OCI-M2 (cell line): ENCODE data around the gene DPAGT1.
"Not testable (repeated sequence)": the region's sequence is repeated elsewhere in the genome, so short reads cannot be mapped to it uniquely, and the experiment has no call there.

Experiments
- DNase-seq: peaks from one replicate; lab custom pipeline; 2025; ENCODE audit not compliant: unreplicated experiment; lab: John Stamatoyannopoulos, UW

The DPAGT1 gene

GRCh38 chr11:119101759-119102423, at the start of gene DPAGT1:
DPAGT1 (minus strand) TSS chr11:119101853; CDS start chr11:119101655, 198 bp downstream.
- peak; percentile 78 for DNase-seq

DNA sequence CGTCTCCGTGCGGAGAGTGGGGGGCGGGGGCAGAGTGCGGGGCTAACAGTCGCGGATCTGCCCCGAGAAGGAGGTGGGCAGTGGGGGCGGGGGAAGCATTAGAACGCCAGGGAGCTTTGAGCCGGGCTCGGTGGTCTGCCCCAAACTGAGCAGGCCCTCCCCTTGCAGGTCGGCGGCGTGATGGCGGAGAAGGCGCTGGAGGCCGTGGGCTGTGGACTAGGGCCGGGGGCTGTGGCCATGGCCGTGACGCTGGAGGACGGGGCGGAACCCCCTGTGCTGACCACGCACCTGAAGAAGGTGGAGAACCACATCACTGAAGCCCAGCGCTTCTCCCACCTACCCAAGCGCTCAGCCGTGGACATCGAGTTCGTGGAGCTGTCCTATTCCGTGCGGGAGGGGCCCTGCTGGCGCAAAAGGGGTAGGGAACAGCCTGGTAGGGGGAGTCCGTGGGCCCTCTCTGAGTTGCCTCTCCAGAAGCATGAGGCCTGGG, 48.2 kb upstream of the DPAGT1 start:
- DNase-seq, result no peak

DNA sequence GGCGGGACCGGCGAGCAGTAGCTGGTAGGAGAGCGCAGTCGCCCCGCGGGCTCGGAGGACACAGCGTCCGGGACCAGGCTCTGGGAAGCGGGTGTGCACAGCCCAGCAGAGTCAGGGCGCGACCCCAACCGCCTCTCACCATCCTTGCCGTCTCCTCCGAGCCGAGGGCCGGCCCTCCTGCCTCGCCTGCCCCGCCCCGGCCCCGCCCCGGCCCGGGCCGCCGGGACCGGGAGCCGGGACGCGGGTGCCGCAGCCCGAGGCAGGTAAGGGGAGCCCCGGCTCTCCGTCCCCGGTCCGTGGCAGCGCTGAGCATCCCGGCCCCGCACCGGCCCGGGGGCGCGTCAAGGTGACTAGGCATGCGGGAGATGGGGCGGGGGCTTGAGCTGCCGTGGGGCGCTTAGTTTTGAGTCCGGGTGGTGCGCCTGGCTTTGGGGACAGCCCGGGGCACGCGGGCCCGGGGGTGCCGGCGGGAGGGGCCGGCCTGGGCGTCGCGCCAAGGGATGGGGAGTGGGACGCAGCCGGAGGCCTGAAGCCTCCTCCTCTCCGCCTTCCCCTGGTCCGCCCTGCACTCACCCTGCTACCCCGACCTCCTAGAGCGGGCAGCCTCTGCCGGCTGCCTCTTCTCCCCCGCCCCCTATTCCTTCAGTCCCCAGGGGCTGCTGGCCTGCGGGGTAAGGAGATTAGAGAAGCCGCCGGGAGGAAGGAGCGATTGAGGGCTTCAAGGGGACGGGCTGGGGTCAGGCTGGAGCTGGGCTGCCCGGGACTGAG, 47.5 kb upstream of the DPAGT1 start, which contains the start of gene ABCG4:
ABCG4 (plus strand) TSS at position 35 of the 768 bp plus-strand sequence. CDS start 914 bp downstream, outside the sequence.
- DNase-seq, result no peak

DNA sequence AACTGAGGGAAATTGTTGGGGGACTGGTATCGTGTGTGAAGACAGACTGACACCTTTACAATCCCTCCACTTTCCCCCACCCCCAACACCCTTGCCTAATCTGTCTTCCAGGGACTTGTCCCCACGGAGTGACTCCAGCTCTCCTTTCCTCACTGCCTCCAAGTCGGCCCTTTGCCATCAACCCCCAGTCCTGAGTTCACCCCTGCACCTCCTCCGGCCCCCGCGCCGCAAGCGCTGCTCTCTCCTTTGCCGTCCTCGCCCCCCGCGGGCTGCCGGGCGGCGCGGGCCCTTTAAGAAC, 47.0 kb upstream of the DPAGT1 start:
- no peak for DNase-seq

- DNase-seq, result no peak
Observed at GRCh38 chr11:119147604-119148333, 46.1 kb upstream of the DPAGT1 start.

GRCh38 chr11:119145551-119145950, 43.9 kb upstream of the DPAGT1 start:
- no peak for DNase-seq

DNA sequence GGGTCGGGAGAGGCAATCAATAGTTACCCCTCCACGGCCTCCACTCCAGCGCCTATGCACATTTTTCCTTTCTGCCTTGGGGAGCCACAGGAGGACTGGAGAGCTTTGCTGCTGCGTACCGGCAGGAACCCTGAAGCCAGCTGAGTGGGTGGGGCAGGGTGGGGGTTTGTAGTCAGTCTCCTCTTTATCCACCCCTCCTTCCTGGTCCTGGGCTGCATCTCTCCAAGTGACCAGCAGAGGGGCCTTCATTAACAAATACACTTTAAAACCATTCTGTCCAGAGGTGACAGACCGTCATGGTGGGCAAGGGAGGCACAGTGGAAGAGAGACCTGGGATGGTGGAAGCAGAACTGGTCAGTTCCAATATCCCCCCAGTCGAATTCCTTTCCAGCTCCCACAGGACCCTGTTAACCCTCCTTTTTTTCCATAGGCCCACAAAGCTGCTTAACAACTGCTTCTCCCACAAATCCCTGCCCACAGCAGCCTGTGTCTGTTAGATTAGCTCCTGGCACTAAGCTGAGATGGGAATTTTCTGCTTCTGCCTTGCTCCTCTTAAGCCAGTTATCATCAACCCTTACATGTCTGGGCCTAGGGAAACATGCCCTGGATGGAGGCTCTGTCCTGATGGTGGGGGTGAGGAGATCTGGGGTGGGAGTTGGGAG, 43.3 kb upstream of the DPAGT1 start:
- no peak for DNase-seq

GRCh38 chr11:119139276-119139675, 37.6 kb upstream of the DPAGT1 start:
- DNase-seq, result not testable (repeated sequence)

GRCh38 chr11:119134389-119134978, 32.8 kb upstream of the DPAGT1 start:
- DNase-seq, result no peak

DNA sequence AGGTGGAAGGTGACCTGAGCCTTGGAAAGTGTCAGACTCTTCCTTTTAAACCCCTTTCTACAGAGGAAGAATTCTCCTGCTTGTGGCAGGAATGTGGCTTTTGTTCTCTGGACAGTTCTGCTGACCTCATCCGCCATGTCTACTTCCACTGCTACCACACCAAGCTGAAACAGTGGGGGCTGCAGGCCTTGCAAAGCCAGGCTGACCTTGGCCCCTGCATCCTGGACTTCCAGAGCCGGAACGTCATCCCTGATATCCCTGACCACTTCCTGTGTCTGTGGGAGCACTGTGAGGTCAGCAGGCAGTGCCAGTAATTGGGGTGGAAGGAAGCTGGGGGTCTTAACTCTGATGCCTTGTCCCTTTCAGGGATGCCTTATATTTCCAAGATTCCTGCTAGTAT, 29.0 kb upstream of the DPAGT1 start:
- DNase-seq, result no peak

DNA sequence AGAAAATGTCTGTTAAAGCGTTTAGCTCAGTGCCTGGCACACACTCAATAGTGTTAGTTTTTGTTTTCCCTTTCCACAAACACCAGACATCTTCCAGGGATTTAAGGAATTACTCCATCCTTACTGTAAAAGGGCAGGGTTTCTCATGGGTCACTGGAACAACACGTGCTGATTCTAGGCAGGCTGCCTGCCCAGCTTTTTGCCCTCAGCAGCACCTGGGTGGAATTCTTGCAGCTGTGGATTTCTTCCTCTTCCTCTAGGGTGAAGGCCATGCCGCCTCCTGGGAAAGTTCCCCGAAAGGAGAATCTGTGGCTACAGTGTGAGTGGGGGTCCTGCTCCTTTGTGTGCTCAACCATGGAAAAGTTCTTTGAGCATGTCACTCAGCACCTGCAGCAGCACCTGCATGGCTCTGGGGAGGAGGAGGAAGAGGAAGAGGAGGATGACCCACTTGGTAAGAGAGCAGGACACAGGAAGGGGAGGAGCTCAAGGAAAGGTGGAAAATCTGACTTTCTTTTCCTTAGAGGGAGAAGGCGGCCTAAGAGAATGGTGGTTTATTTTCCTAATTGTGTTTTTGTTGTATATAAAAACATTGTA, 25.1 kb upstream of the DPAGT1 start:
- no peak for DNase-seq

GRCh38 chr11:119125821-119126220, 24.2 kb upstream of the DPAGT1 start:
- DNase-seq, result no peak

- DNase-seq, result no peak
Observed at GRCh38 chr11:119121811-119122124, 20.1 kb upstream of the DPAGT1 start.

GRCh38 chr11:119121008-119121810, 19.6 kb upstream of the DPAGT1 start, which contains the start of gene HINFP:
HINFP (plus strand) TSS chr11:119121580; CDS start chr11:119126945, 5,365 bp downstream.
- DNase-seq, result peak; percentile 83

- DNase-seq, result no peak
Observed at GRCh38 chr11:119120639-119121007, 19.0 kb upstream of the DPAGT1 start.

- DNase-seq, result no peak
Observed at GRCh38 chr11:119118946-119119345, 17.3 kb upstream of the DPAGT1 start.

- DNase-seq, result no peak
Observed at GRCh38 chr11:119118227-119118626, 16.6 kb upstream of the DPAGT1 start.

GRCh38 chr11:119117004-119117706, 15.5 kb upstream of the DPAGT1 start:
- DNase-seq, result no peak

GRCh38 chr11:119116601-119117000, 14.9 kb upstream of the DPAGT1 start:
- no peak for DNase-seq
